HUDEP-2 (cell line): Measurements from ENCODE around the gene SLC7A1.

Experiments used
- DNase-seq, 76 experiments: peaks; one replicate each; lab custom pipeline; 2025; ENCODE audit not compliant: unreplicated experiment in 76 of 76; lab: John Stamatoyannopoulos, UW

SLC7A1 gene

DNA sequence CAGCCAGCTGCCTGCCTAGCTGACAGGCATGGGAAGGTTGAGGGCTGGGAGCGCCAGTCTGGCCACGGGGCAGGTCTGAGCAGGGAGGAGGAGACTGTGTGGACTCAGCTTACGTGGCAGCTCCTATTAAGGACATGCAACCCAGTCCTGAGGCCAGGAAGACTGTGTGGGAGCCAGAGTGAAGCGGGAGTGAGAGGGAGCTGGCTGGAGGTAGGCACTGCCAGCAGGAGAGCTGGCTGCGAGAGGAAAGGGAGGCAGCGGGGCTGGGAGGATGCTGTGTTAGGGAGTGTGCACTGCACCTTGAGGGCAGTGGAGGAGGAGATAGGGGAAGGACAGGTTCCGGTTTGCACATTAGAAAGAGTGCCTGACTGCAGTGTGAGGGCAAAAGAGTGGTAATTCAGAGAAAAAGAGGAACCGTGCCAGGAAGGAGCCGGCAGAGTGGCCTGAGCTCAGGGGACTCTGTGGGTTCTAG, 99.2 kb downstream of the SLC7A1 start:
- no peak for DNase-seq

DNA sequence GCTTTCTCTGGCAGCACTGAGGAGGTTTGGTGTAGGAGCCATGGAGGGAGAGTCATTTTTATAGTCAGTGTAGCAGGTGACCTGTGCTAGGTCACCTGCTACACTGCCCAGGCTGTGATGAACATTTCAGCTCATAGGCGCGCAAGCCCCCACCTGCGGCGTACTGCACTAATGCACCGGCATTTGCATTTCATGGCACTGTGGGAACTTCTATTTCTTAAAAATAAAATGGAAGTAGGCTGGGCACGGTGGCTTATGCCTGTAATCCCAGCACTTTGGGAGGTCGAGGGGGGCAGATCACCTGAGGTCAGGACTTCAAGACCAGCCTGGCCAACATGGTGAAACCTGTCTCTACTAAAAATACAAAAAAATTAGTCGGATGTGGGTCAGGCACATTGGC, 101.0 kb downstream of the SLC7A1 start:
- DNase-seq: no peak

GRCh38 chr13:29493796-29494195, 101.7 kb downstream of the SLC7A1 start:
- DNase-seq: no peak

DNA sequence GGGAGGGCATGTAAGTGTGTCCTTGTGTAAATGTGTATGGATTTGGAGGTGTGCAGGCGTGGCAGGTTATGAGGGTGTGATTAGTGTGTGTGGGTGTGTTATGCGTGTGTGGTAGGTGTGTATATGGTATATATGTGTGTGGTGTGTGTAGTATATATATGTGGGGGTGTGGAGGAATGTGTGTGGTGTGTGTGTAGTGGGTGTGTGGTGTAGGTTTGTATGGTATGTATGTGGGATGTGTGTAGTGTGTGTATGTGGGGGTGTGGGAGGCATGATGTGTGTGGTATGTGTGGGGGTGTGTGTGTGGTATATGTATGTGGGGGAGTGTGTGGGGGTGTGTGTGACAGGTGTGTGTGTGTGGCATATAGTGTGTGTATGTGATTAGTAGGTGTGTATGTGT, 104.2 kb downstream of the SLC7A1 start:
- no peak for DNase-seq

DNA sequence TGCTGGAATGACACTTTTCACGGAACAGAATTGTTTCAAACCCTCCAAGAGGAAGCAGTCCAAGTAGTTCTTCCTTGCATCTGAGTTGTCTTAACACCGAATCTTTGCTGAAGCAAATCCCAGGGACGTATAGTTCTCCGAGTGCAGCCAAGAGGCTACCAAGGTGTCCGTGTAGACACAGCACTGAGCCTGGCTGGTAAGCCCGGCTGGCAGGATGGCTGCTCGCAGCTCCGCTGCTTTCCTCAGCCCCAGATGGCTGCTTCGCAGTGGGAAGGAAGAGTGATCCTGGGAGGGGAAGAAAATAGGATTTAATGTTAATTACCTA, 105.0 kb downstream of the SLC7A1 start:
- no peak for DNase-seq

GRCh38 chr13:29489650-29490560, 105.6 kb downstream of the SLC7A1 start:
- DNase-seq: no peak

GRCh38 chr13:29487466-29488454, 107.7 kb downstream of the SLC7A1 start:
- no peak for DNase-seq

GRCh38 chr13:29486551-29486950, 108.9 kb downstream of the SLC7A1 start:
- DNase-seq: no peak

DNA sequence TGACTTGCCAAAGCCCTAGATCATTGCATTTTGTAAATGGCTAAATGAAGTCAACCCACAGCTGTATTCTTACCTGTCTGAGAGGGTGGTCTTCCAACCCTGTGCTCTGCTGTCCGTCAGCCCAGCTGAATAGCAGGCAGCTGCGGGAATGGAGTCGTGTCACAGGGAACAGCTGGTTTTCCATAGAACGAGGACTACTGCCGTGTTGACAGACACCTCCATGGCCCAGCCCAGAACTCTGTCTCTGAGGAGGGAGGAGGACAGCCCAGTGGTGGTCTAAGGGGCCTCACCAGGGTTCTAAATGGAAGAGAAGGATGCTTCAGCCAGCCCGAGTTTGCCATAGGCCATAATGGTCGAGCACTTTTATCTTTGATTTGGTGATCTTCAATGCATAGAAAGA, 110.7 kb downstream of the SLC7A1 start:
- no peak for DNase-seq

DNA sequence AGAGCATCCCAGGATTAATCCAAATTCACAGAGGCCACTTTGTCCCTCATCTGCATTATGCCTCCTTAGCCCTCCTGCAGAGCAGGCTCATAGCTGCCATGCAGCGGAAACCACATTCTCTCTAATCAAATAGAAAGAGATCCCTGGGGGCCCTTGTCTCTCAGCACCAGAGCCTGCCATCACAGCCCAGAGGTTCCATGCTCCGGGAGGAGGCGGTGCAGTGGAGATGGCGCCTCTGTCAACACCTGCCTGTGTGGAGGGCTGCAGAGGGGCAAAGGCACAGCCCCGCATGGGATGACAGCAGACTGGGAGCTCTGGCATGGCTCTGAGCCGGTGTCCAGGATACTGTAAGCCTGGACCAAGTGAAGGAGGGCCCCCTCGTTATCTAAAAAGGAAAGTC, 111.3 kb downstream of the SLC7A1 start:
- DNase-seq: no peak

- DNase-seq: no peak
Measured at GRCh38 chr13:29483623-29484022, 111.9 kb downstream of the SLC7A1 start.

GRCh38 chr13:29483211-29483610, 112.3 kb downstream of the SLC7A1 start:
- no peak for DNase-seq

- no peak for DNase-seq
Measured at GRCh38 chr13:29482504-29482903, 113.0 kb downstream of the SLC7A1 start.

- no peak for DNase-seq
Measured at GRCh38 chr13:29481603-29482002, 113.9 kb downstream of the SLC7A1 start.

GRCh38 chr13:29480893-29481525, 114.5 kb downstream of the SLC7A1 start:
- DNase-seq: no peak

GRCh38 chr13:29479716-29480492, 115.6 kb downstream of the SLC7A1 start:
- no peak for DNase-seq

DNA sequence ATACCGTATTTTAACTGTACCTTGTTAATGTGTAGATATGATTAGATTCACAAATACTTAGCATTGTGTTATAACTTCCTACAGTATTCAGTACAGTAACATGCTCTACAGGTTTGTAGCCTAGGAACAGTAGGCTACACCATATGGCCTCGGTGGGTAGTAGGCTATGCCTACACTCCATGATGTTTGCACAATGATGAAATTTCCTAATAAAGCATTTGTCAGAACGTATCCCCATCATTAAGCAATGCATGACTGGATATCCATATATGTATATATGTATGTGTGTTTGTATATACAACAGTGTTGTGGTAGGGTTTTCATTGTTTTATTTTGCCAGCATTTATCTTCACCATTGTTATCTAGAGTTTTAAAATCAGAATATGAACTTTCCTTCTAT, 119.4 kb downstream of the SLC7A1 start:
- no peak for DNase-seq

GRCh38 chr13:29474991-29475390, 120.5 kb downstream of the SLC7A1 start:
- DNase-seq: no peak

DNA sequence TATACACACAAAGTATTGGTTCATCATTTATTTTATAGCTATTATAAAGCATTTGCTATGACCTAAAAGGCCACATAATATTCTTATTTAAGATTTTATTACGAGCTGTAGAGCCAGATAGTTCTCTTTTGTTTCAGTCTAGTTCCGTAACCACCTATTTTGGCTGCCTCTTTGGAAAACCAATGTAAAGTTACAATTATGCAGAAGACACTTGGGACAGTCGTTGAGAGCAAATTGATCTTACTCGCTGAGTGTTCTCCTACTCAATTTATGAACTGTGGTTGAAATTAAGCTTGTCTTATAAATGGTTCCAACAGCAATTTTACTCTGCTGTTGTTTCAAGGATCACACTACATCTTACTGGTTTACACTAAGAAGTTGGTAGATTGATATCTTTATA, 122.3 kb downstream of the SLC7A1 start:
- DNase-seq: no peak

DNA sequence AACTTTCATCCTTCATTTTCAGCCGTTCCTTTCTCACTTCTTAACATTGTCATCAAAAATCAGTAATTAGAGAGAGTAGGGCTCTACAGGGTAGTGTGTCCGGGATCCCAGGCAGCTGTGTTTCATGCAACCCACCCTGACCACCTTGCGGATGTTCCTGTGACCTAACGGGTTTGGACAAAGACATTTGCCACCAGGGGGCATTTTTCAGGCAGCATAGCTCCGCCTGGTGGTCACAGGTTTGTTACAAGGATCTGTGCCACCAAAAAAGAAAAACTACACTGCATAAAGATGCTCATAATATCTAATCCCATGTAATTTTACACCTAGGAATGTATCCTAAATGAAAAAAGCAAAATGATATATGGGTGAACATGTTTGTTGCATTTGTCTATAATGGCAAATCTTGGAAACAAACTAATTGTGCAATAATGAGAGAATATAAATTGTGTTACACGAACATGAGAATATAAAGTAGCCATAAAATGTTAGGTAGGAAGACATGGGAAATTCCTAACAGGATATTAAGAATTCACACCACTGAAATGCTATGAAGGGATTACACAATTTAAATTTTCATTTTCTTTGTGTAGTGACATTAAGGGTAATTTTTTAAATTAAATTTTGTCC, 123.0 kb downstream of the SLC7A1 start:
- DNase-seq: peak in 60 of 76 experiments; percentile 4 to 72 (median 40)
